Stimulated activated CD8-positive, alpha-beta memory T cell treated with anti-CD3 and anti-CD28 coated beads, Interleukin-7, amount 100 ng/mL, for 1 hour (primary cell): ENCODE data around the gene NXN.
"Not testable (repeated sequence)": the region's sequence is repeated elsewhere in the genome, so short reads cannot be mapped to it uniquely, and the experiment has no call there.

ENCODE experiments used
- DNase-seq, 2 donors: peaks; one replicate each; pipeline ENCODE4 v3.0.0-alpha.2; 2020; ENCODE audit warnings: low read depth in 2 of 2

Gene NXN

DNA sequence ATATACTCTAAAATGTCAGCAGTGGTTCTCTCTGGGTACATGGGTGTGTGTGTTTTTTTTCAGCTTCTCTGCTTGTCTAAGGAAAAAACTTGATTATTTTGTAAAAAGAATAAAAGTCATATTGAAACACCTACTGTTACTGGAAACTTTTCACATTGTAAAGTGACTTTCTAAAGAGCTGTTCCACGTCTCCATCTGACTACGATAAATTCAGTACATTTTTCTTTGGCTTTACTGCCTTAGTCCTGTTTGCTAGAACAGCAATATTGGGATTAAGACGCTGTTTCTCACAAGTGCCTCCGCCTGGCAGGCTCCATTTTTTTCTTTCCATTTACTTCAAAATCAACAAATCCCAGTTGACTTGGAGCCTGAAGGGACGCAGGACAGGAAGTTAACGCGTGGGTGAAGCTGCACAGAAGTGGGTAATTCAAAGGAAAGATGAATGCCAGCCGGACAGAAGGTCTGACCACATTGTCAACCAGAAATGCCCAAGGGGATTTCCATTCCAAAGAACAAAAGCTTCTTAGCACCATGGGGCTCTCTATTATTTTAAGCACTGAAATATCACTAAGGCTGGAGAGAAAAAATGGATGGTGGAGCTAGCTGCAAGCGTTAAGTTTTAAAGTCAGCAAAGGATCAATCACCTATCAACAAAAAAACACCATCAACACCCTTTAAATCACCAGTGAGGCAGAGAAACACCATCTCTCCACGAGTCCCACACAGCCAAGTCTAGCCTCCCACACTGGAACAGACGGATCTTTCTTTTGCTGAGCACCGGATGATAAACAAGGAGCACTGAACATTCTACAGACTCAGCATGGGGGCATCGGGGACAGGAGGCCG, 205.9 kb downstream of the NXN start:
- DNase-seq, result no peak

DNA sequence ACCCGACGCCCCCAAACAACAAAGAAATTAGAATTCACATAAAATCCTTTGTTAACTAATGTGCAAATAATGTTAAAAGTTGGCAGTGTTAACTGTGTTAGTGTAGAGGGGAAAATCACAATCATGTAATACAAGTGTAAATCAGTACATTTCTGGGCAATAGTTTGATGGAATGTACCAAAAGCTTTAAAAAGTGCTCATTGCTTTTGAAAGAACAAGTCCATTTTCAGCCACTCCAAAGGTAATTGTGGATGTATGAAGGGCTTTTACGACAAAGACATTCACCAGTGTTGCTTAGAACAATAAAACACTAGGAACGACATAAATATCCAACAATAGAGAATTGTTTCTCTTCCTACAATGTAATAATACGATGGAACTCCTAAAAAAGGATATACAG, 206.6 kb downstream of the NXN start:
- DNase-seq, result no peak

DNA sequence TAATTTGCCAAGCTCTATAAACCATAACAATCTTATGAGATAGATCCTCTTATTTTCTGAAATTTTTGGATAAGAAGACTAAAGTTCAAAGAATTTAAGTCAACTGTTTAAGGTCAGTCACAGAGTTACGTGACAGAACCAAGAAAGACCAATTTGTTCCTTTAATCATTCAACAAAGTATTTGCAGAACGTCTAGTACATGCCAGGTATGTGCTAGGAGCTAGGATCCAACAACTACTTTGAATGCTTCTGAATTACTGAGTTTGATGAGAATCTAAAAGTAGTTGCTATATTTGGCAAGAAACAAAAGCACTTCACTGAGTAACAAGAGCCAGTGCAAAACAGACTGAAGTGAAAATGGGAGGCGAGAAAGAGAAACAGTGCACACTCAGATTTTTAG, 212.5 kb downstream of the NXN start:
- DNase-seq, result no peak

DNA sequence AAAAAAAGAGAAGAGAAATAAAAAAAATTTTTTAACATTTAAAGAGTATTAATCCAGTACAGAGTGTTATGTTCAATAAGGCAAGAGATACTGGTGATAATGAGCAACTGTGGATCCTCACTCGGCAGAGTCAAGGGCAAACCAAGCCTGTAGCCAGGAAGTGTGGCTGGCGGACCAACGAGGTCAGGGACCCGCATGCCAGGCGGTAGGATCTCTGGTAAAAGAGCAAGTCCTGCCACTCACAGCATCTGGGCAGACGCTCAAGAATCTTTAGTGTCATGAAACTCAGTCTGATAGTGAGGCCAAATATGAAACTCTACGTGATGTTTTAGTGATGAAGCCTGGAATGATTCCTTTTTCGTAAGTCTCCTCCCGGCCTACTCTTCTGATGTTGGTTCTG, 219.2 kb downstream of the NXN start:
- no peak for DNase-seq

DNA sequence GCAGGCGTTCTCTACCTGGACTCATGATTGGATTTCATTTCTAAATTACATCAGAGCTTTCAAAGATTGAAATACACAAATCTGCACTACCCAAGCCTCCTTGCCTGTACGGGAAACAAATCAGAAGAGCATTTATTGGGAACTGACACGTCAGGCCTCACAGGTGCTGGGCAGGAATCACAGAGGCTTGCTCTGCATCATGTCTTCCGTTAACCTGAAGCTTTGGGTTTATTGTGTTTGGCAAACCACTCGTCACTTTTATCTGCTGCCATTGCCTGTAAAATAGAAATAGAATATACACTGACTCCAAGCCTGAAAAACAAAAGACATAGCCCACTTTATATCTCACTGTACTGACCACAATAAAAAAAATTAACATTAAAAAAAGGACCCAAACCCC, 219.6 kb downstream of the NXN start:
- no peak for DNase-seq

DNA sequence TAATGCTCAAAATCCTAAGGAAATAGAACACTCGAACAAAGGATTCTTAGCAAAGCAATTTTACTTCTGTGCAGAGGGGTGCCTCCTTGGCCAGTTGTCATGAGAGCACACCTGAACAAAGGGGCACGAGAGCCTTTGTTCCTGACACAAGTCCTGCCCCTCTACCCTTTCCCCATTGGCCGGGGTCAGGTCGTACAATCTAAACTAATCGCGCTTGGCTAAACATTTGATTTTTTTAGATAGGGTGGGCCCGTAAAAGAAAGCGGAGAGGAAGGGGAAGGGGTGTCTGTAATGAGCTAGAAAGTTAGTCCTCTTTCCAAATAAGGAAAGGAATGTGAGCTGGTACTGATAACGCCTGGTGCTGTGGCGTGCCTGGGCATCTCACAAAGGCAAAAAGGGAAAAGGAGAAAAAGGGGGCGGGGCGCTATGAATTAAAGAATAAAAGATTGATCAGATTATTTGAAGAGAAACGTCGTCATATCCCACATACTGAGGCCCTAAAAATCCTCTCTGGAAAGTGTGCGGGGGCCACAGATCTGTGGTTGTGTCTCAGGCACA, 223.5 kb downstream of the NXN start:
- DNase-seq, result not testable (repeated sequence)

DNA sequence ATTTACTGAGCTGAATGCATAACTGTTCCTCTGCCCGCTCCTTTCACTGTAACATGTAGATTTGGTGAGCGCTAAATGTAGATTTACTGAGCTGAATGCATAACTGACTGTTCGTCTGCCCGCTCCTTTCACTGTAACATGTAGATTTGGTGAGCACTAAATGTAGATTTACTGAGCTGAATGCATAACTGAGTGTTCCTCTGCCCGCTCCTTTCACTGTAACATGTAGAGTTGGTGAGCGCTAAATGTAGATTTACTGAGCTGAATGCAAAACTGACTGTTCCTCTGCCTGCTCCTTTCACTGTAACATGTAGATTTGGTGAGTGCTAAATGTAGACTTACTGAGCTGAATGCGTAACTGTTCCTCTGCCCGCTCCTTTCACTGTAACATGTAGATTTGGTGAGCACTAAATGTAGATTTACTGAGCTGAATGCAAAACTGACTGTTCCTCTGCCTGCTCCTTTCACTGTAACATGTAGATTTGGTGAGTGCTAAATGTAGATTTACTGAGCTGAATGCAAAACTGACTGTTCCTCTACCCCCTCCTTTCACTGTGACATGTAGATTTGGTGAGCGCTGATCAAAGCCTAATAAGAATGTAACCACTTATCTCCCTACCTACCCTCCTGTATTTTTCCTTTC, 224.1 kb downstream of the NXN start:
- DNase-seq, result not testable (repeated sequence)

DNA sequence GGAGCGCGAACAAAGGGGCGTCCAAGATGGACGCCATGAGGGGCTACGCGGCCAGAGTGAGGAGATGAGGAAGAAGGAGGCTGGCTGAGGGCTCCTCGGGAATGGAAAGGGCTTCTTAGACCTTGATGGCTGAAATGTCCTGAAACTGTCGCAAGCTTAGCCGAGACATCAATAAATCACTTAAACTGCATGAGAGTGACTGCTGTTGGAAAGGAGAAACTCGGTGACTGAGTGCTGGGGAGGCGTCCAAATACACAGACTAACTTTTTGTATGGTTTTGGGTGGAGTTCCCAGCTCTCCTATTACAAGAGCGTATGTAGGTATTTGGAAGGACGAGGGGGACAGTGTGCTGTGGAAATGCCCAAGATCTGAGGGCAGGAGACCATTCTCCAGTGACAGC, 226.2 kb downstream of the NXN start:
- DNase-seq, result no peak

DNA sequence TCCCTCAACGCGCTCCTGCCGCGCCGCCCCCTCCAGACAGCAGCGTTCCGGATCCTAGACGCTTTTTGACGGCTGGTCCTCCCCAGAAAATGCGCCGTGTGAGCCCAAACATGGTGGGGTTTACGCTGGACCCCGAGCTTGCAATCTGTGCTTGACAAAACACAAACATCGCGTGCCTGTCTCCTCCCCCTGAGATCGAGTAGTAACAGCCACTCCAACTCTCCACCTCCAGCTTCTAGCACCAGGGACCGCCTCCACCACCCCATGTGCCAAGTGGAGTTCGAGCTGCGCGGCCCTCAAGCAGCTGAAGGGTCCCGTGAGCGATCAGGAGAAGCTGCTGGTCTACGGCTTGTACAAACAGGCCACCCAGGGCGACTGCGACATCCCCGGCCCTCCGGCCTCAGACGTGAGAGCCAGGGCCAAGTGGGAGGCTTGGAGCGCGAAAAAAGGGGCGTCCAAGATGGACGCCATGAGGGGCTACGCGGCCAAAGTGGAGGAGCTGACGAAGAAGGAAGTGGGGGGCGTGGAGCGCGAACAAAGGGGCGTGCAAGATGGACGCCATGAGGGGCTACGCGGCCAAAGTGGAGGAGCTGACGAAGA, 226.9 kb downstream of the NXN start:
- no peak for DNase-seq

DNA sequence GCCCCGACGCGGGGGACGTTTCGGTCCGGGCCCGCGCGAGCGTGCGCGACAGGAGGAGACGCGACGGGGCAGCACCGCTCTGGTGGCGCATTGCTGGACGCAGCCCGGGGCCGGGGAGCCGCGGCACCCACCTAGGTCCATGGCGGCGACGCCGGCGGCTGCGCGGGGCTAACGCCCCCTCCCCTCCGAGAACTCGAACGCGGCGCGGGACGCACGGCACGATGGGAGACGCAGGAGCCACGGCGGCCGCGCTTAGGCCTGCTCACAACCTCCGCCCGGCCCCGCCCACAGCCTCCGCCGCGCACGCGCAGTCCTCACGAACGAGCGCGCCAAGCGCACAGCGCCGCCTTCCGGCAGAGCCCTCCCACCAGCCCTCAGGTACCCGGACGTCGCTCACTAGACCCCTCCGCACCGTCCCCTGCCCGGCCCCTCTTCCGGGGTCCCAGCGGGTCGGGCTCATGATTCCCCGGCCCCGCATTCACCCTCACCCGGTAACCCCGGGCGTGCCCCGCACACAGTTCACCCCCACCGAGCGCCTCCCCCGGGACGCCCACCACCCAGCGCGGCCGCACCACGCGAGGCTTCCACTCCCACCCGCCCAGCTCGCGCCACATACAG, 227.5 kb downstream of the NXN start, which contains the start of gene GEMIN4:
Gene GEMIN4 (minus strand): TSS at position 263 of the 618 bp plus-strand sequence. CDS start 122 bp downstream, at position 141.
- DNase-seq, result peak; percentile 98

DNA sequence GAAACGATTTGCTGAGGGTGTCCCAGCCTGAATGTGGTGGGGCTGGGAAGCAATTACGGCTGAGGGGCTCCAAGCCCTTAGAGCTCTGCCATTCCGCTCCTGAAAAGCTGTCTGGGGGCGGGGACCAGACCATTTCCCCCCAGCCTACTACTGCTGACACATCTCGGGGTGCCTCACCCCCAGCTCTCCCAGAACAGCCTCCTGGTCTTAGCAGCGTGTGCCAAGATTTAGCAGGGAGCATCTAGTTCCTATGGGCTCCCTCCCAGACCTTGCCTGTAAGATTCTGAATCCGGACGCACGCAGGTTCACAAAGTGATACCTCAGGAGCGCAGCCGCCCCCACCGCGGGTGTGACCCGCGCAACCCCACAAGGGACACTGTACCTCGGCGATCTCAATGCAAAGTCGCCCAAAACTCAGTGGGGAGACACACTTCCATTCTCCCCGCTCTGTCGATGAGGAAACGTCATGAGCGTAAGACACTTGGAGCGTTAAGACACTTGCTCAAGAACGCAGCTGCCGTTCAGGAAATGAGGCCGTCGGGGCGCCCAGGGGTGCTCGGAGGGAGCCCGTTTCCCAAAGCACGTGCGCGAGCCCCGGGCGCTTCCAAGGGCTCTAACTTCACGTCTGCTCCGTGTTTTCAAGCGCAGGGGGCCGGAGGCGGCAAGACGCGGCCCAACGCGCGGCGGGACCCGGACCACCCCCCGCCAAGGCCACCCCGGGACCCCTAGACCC, 228.1 kb downstream of the NXN start:
- DNase-seq, result no peak

DNA sequence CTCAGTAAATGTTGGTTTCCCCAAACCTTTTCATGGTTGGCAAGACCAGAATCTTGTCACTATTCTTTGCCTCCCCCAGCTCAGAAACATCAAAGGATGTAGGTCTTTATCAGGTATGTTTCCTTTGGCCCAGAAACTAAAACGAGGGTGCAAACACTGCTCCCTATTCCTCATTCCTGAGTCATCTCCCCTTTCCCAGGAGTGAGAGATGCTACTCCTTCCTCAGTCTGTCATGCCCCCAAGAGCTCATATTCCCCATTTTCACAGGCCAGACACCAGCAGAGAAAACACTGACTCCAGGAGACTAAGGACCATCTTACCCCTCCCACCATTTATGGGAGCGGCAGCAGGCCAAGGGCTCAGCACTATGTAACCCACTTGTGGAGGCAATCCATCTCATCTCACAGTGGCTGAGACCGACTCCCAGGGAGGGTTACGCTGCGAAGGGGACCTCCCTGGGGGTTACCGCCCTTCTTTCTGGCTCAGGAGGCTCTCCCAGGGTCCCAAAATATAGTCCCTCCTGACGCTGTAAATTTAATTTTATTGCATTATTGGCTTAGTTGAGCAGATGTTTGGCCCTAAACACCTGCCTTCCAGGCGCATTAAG, 229.0 kb downstream of the NXN start:
- no peak for DNase-seq

DNA sequence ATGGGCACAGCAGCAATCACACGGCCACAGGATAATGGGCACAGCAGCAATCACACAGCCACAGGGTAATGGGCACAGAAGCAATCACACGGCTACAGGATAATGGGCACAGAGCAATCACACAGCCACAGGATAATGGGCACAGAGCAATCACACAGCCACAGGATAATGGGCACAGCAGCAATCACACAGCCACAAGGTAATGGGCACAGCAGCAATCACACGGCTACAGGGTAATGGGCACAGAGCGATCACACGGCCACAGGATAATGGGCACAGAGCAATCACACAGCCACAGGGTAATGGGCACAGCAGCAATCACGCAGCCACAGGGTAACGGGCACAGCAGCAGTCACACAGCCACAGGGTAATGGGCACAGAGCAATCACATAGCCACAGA, 230.2 kb downstream of the NXN start:
- DNase-seq, result not testable (repeated sequence)
